Stomach (tissue), 9 donors: Measurements from ENCODE around the gene ABCA8. TPM values are rescaled to one million over a fixed set of nuclear protein-coding genes. Genes with fewer than 3 reads are reported as not detected.
"Not testable (repeated sequence)": the region's sequence is repeated elsewhere in the genome, so short reads cannot be mapped to it uniquely, and the experiment has no call there.

Experiments
- DNase-seq, 2 donors: peaks; one replicate each; pipeline versions ENCODE4 v3.0.0 to v3.0.0-alpha.2; 2013 to 2019
- H3K27ac ChIP-seq, 5 donors: fragments of 200-600 bp in 4 of 5; sonication (generic) in 4 of 5; one replicate each; pipeline ENCODE4 v1.5.1; 2013 to 2019; ENCODE audit warnings: mild to moderate bottlenecking in 1 of 5, moderate library complexity in 1 of 5
- H3K27me3 ChIP-seq, 3 donors: fragments of 200-600 bp; sonication (generic); one replicate each; pipeline ENCODE4 v1.5.1; 2017 to 2019; ENCODE audit warnings: mixed run types in 1 of 3
- H3K36me3 ChIP-seq, 4 donors: fragments of 200-600 bp; sonication (generic); 1 replicate in 3 of 4; 2 replicates in 1 of 4; pipeline ENCODE4 v1.5.1; 2016 to 2019
- H3K4me1 ChIP-seq, 4 donors: fragments of 200-600 bp; sonication (generic); one replicate each; pipeline ENCODE4 v1.5.1; 2016 to 2019
- H3K4me3 ChIP-seq, 4 donors: fragments of 200-600 bp; sonication (generic) in 3 of 4; one replicate each; pipeline ENCODE4 v1.5.1; 2016 to 2019; ENCODE audit warnings: mild to moderate bottlenecking in 1 of 4
- H3K9me3 ChIP-seq, 4 donors: fragments of 200-600 bp; sonication (generic); one replicate each; pipeline ENCODE4 v1.5.1; 2016 to 2019
- CTCF ChIP-seq, 7 experiments: fragments of 450-650 bp in 4 of 7; fragments of 200-600 bp in 3 of 7; sonication (generic) in 3 of 7; IDR thresholded peaks; one replicate each; pipeline ENCODE4 v1.5.1; 2016 to 2019; ENCODE audit warnings: antibody characterized with exemption in 7 of 7, control low read depth in 2 of 7, mild to moderate bottlenecking in 1 of 7
- EP300 ChIP-seq: sonication (generic); formaldehyde crosslinking; IDR thresholded peaks from one replicate; pipeline ENCODE4 v1.6.1; 2017; ENCODE audit warnings: antibody characterized with exemption
- POLR2A ChIP-seq, 4 donors: fragments of 450-650 bp; IDR thresholded peaks; one replicate each; pipeline ENCODE4 v1.6.1; 2016; ENCODE audit warnings: antibody characterized with exemption in 4 of 4, control low read depth in 2 of 4, mild to moderate bottlenecking in 1 of 4, moderate library complexity in 1 of 4
- POLR2AphosphoS5 ChIP-seq, 3 donors: sonication (generic); formaldehyde crosslinking; IDR thresholded peaks; one replicate each; pipeline ENCODE4 v1.6.1; 2016; ENCODE audit warnings: antibody characterized with exemption in 3 of 3
- WGBS, 5 donors: extraction: QIAGEN DNeasy Blood & Tissue Kit in 3 of 5; methylation state at CpG; one replicate each; pipeline versions ENCODE4 v1.1.5 to v1.1.7; 2013 to 2018; 5-methylcytosine and 5-hydroxymethylcytosine counted together
- intact Hi-C: fragments of 100-400 bp; cut with DNase I; formaldehyde crosslinking; loops from one replicate; pipeline ENCODE4 v1.15.1; 2023; ENCODE audit warnings: low total_unique reads
- polyA plus RNA-seq, 3 donors: library from polyadenylated mRNA; stranded (reverse); fragments of 200-250 nt; gene quantifications; one replicate each; pipeline ENCODE4 v1.2.3, GENCODE V29; 2013
- total RNA-seq, 5 donors: library from RNA; depleted of rRNA; stranded (reverse); fragments of >200 nt; gene quantifications; one replicate each; pipeline versions ENCODE4 v1.1.0 to v1.2.3, GENCODE V29; 2014 to 2016
- donor health status: healthy with polysubstance abuse.
- donor health status: Bipolar disorder and iron deficiency.
- donor health status: healthy.

Gene ABCA8
- total and polyA plus RNA-seq, 8 donors: 2.7 to 210 (median 25.4) TPM

DNA sequence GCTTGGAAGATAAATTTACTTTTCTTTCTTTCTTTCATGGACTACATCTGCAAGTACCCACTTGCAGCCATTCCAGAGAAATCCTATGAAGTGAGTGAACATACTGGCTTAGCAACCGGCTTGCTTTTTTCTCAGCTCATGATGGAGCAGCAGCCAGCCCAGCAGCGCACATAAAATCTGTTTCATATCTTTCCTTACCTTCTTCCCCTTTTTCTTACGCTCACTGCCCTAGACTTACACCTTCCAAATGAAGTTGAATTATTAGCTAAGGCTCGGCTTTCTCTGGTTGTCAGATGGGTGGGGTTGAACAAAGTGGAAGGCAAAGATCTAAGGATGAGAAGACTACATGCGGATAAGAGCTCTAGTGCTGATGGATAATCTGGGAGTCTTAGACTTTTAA is 13.9 kb upstream of the ABCA8 start:
- WGBS, 5 donors: 72 to 81% (median 80%) methylated on average over 5 of the region's 5 CpGs
- TF ChIP-seq CTCF (IDR thresholded peaks at IDR 0.05) (no peak), POLR2A (IDR thresholded peaks at IDR 0.05) (no peak), EP300 (no peak), POLR2AphosphoS5 (IDR thresholded peaks at IDR 0.05) (no peak)
- Histone ChIP-seq H3K27me3 (no peaks in the 10 kb centered on the region), H3K27ac (no peak overlapping the region), H3K4me3 (no peak overlapping the region), H3K9me3 (no peaks in the 10 kb centered on the region), H3K36me3 (no peaks in the 10 kb centered on the region), H3K4me1 (no peaks in the 10 kb centered on the region)
- no peak for DNase-seq
- intact Hi-C loops: no loop called here

DNA sequence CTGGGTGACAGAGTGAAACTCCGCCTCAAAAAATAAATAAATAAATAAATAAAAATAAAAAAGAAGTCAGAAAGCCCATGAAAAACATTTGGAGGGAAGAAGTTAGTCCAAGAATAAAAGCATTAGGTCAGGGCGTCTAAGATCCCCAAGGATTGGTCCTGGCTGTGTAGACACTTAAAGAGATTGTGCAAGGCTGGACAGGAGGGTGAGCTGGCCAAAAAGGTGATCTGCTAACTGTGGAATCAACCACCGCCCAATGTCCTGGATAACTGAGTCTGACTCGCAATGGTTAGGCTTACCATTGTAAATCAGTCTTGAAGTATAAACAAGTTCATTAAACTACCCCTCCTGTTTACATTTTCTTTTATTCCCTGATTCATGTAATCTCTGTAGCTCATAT is 8.8 kb upstream of the ABCA8 start:
- no peaks in the 10 kb centered on the region for H3K27me3 ChIP-seq
- 80 to 96% (median 91%) methylated on average over 4 of the region's 4 CpGs for WGBS, 5 donors
- H3K9me3 ChIP-seq: no peaks in the 10 kb centered on the region
- H3K27ac ChIP-seq: no peak overlapping the region
- no peaks in the 10 kb centered on the region for H3K4me1 ChIP-seq
- H3K36me3 ChIP-seq: no peaks in the 10 kb centered on the region
- no peak for TF ChIP-seq POLR2AphosphoS5 (IDR thresholded peaks at IDR 0.05)
- no peak for DNase-seq
- no peak overlapping the region for H3K4me3 ChIP-seq
- intact Hi-C loops: no loop called here

GRCh38 chr17:68961214-68961882 is 6.2 kb upstream of the ABCA8 start:
- 61 to 77% (median 71%) methylated on average over 9 of the region's 9 CpGs for WGBS, 5 donors

GRCh38 chr17:68959117-68959516 is 3.9 kb upstream of the ABCA8 start:
- H3K27me3 ChIP-seq, DNase-seq, H3K9me3 ChIP-seq, H3K4me1 ChIP-seq, intact Hi-C loops, H3K36me3 ChIP-seq, H3K4me3 ChIP-seq, H3K27ac ChIP-seq: not testable (repeated sequence)
- WGBS, 5 donors: 70 to 98% (median 96%) methylated on average over 2 of the region's 2 CpGs

More at GRCh38 chr17:68961214-68961882, 6.2 kb upstream of the ABCA8 start:
- no peaks in the 10 kb centered on the region for H3K9me3 ChIP-seq
- no peak for DNase-seq
- TF ChIP-seq POLR2AphosphoS5 (IDR thresholded peaks at IDR 0.05) (no peak), POLR2A (IDR thresholded peaks at IDR 0.05) (no peak), EP300 (no peak), CTCF (IDR thresholded peaks at IDR 0.05) (no peak)
- H3K4me1 ChIP-seq: no peaks in the 10 kb centered on the region
- no peaks in the 10 kb centered on the region for H3K36me3 ChIP-seq
- no peak overlapping the region for H3K4me3 ChIP-seq
- intact Hi-C loops: no loop called here
- no peaks in the 10 kb centered on the region for H3K27me3 ChIP-seq
- no peak overlapping the region for H3K27ac ChIP-seq

DNA sequence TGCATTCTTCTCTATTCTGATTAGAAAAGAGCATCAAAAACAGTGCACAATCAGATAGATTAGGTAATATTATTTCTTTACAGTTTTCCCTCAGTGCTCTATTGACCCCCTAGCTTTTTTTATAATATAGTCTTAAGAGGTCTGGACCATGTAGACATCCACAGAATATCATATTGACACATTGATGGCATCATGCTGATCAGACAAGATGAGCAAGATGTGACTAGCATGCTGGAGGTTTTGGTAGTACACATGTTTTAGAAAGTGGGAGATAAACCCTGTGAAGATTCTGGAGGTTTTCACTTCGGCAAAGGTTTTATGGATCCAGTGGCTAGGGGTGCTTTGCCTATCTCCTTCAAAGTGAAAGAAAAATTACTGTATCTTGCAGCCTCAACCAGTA is 2.8 kb upstream of the ABCA8 start:
- H3K27me3 ChIP-seq: no peaks in the 10 kb centered on the region
- TF ChIP-seq POLR2A (IDR thresholded peaks at IDR 0.05) (no peak), CTCF (IDR thresholded peaks at IDR 0.05) (no peak), EP300 (no peak), POLR2AphosphoS5 (IDR thresholded peaks at IDR 0.05) (no peak)
- intact Hi-C loops: no loop called here
- 88 to 100% (median 97%) methylated on average over 1 of the region's 1 CpG for WGBS, 5 donors
- no peaks in the 10 kb centered on the region for H3K36me3 ChIP-seq
- no peak overlapping the region for H3K4me3 ChIP-seq
- no peaks in the 10 kb centered on the region for H3K9me3 ChIP-seq
- H3K4me1 ChIP-seq: no peaks in the 10 kb centered on the region
- DNase-seq: no peak
- H3K27ac ChIP-seq: no peak overlapping the region
